Activated T-cell treated with anti-CD3 and anti-CD28 coated beads, Interleukin-2, amount 50 U/mL, for 48 hours (primary cell): Measurements from ENCODE around the gene LYPD5.
A peak's percentile ranks its signal among the peaks of the same experiment; 100 is the strongest.
"Not testable (repeated sequence)": the region's sequence is repeated elsewhere in the genome, so short reads cannot be mapped to it uniquely, and the experiment has no call there.

ENCODE experiments used
- DNase-seq, 2 experiments: peaks; one replicate each; pipeline ENCODE4 v3.0.0-alpha.2; 2020

LYPD5 gene

GRCh38 chr19:43776286-43776685, 26.0 kb downstream of the LYPD5 start:
- peak; percentile 71 to 83 for DNase-seq

- DNase-seq: no peak
Observed at GRCh38 chr19:43775299-43775890, 26.9 kb downstream of the LYPD5 start.

GRCh38 chr19:43774940-43775258, 27.3 kb downstream of the LYPD5 start:
- DNase-seq: not testable (repeated sequence)

- no peak for DNase-seq
Observed at GRCh38 chr19:43774103-43774939, 27.9 kb downstream of the LYPD5 start.

GRCh38 chr19:43773725-43774102, 28.5 kb downstream of the LYPD5 start:
- DNase-seq: no peak

GRCh38 chr19:43769256-43769655, 33.0 kb downstream of the LYPD5 start:
- DNase-seq: no peak

GRCh38 chr19:43768273-43769050, 33.8 kb downstream of the LYPD5 start:
- no peak for DNase-seq

GRCh38 chr19:43767818-43768217, 34.4 kb downstream of the LYPD5 start:
- no peak for DNase-seq

- DNase-seq: no peak
Observed at GRCh38 chr19:43767316-43767715, 34.9 kb downstream of the LYPD5 start.

GRCh38 chr19:43766755-43767043, 35.5 kb downstream of the LYPD5 start:
- no peak for DNase-seq

GRCh38 chr19:43765109-43765876, 37.0 kb downstream of the LYPD5 start:
- peak; percentile 91 to 92 for DNase-seq

- DNase-seq: not testable (repeated sequence)
Observed at GRCh38 chr19:43764684-43765083, 37.6 kb downstream of the LYPD5 start.

- peak in 1 of 2 experiments; percentile 51 for DNase-seq
Observed at GRCh38 chr19:43763473-43763939, 38.7 kb downstream of the LYPD5 start.

- no peak for DNase-seq
Observed at GRCh38 chr19:43762814-43763213, 39.4 kb downstream of the LYPD5 start.

- DNase-seq: no peak
Observed at GRCh38 chr19:43760941-43761340, 41.3 kb downstream of the LYPD5 start.

- DNase-seq: no peak
Observed at GRCh38 chr19:43759515-43759914, 42.7 kb downstream of the LYPD5 start.

GRCh38 chr19:43755256-43755801, 46.9 kb downstream of the LYPD5 start:
- peak; percentile 86 to 88 for DNase-seq

GRCh38 chr19:43754503-43755255, 47.6 kb downstream of the LYPD5 start, which contains the start of gene SMG9:
TSS of gene SMG9 (minus strand) at chr19:43754962. CDS start at chr19:43750741, 4,221 bp downstream.
- DNase-seq: peak; percentile 99

GRCh38 chr19:43754253-43754502, 48.1 kb downstream of the LYPD5 start:
- DNase-seq: peak in 1 of 2 experiments; percentile 96

GRCh38 chr19:43752287-43752875, 49.9 kb downstream of the LYPD5 start:
- no peak for DNase-seq

GRCh38 chr19:43751466-43752220, 50.6 kb downstream of the LYPD5 start:
- peak in 1 of 2 experiments; percentile 34 for DNase-seq
